Stimulated activated naive CD4-positive, alpha-beta T cell treated with Interleukin-2 at 50 U/mL for 16 hours (primary cell): ENCODE results near the gene CD160.
"Not testable (repeated sequence)": the region's sequence is repeated elsewhere in the genome, so short reads cannot be mapped to it uniquely, and the experiment has no call there.

Source experiments
- DNase-seq: peaks from one replicate; lab custom pipeline; 2025; lab: John Stamatoyannopoulos, UW

CD160 gene

DNA sequence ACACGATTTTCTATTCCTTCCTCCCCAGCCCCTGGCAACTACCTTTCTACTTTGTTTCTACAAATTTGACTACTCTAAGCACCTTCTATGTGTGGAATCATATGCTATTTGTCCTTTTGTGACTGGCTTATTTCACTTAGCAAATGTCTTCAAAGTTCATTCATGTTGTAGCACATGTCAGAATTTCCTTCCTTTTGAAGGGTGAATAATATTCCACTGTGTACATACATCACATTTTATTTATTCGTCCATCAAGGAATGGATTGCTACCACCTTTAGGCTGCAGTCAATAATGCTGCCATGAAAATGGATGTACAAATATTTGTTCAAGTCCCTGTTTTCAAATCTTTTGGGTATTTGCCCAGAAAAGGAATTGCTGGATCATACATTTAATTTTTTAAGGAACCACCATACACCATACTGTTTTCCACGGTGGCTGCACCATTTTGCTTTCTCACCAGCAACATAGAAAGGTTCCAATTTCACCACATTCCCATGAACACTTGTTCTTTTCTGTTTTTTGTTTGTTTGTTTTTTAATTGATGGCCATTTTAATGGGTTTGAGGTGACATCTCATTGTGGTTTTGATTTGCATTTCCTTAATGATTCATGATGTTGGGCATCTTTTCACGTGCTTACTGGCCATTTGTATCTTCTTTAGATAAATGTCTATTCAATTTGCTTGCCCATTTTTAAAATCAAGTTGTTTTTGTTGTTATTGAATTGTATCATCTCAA lies 8.8 kb upstream of the CD160 start:
- DNase-seq, result no peak

DNA sequence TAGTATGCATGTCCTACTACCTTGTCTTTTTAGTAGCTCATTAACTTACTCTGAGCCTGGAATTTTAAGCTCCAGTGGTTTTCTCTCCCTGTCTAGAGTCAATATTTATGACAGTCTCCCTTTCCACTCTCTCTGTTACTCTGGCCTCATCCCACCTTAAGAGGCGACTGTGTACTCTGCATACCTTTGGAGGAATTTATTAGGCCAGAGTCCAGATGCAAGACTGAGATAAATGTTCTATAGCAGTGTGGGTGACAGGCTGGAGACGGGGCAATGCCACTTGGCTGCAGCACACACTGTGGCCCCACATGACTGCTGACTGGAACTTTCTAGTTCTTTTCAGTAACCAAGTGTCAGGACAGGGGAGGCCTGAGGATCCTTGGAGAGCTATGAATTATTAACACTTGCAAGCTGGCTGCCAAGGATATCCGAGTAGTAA lies 8.1 kb upstream of the CD160 start:
- DNase-seq, result no peak

DNA sequence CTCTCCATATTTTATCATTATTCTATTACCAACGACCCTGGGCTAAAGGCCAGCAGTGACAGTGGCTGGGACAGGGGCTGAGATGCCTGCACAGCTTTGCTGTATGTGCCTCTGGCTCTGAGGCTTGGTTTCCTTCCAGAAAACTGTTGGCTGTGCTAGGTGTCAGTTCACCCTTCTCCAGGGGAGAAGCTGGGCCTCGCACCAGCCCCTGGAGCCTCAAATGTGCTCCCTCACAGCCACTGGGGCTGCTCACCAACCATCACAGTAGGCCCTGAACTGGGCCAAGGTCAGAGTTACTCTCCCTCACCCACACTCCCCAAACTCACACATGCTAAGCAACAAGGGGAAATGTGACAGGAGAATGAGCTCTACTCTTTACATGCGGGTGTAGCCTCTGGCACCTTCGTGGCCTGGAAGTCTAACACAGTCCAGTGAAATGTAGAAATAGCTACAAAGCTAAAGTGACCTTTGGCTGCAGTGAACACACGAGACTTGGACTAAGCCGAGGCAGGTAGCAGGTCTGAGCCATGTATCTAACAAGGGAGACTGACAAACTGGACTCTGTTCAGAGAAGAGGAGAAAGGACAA lies 4.7 kb upstream of the CD160 start:
- DNase-seq, result no peak

DNA sequence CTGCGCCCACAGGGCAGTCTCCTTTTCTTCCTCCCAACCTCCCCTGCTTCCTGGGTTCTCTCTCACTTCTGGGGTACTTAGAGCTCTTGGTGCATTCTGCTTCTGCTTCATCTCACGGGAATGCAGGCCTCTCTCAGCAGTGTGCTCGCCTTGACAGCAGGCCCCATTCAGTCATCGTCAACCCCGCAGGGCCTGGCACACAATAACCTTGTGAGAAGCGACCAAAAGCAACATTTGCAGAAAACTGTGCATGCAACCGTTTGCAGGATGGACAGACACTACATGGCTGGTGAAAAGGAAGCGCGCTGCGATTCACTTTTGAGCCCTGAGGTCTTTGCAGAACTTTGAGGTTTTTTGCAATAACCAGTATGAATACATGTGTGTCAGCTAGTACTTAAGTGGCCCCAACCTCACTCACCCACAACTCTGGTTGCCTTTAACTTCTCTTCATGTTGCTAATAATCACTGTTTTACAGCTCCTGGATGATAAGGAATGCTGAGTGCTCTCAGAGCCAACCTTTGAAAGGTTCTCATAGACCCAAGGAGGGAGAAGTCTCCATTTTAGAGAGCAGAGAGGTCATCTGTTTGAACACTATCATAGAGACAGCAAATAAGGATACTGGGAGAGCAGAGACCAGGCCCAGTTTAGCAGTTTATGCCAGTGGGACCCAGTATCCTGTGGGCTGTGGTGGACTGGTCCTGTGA lies 2.5 kb upstream of the CD160 start:
- no peak for DNase-seq

DNA sequence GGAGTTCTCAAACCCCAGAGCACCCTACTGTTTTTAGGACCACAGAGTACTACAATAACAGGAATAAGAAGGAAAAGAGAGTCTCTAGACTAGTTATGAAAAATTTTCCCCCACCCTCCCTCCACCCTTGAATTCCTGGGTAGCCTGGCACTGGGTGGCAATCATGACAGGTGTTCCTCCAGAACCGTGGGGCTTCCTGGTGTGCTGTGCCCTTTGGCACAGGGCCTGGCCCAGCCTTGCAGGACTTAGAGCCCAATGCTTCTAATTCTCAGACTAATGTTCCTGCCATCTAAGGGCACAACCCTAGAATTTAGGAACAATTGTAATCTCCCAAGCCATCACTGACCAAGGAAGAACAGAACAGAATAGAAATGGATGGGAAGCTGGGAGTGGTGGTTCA lies 1.5 kb upstream of the CD160 start:
- DNase-seq, result no peak

DNA sequence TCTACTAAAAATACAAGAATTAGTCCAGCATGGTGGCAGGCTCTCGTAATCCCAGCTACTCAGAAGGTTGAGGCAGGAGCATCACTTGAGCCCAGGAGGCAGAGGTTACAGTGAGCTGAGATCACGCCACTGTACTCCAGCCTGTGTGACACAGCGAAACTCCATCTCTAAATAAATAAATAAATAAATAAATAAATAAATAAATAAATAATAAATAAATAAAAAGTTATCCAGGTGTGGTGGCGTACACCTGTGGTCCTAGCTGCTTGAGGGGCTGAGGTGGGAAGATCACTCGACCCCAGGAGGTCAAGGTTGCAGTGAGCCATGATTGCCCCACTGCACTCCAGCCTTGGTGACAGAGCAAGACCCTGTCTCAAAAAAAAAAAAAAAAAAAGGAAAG lies 834 bp upstream of the CD160 start:
- DNase-seq, result not testable (repeated sequence)

DNA sequence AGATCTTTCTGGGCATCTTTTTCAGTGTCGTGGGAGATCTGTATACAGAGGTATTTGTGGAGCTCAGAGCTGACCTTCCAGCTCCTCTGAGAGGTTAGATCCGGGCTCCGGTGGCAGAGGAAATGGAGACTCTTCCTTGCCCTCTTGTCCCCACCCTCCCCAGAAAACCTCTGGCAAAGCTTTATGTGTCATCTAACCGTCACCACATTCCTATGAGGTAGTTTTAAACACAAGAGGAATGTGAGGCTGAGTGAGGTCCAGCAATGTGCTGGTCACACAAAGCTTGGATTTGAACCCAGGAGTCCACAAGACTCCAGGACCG lies 1.2 kb downstream of the CD160 start:
- DNase-seq, result no peak

DNA sequence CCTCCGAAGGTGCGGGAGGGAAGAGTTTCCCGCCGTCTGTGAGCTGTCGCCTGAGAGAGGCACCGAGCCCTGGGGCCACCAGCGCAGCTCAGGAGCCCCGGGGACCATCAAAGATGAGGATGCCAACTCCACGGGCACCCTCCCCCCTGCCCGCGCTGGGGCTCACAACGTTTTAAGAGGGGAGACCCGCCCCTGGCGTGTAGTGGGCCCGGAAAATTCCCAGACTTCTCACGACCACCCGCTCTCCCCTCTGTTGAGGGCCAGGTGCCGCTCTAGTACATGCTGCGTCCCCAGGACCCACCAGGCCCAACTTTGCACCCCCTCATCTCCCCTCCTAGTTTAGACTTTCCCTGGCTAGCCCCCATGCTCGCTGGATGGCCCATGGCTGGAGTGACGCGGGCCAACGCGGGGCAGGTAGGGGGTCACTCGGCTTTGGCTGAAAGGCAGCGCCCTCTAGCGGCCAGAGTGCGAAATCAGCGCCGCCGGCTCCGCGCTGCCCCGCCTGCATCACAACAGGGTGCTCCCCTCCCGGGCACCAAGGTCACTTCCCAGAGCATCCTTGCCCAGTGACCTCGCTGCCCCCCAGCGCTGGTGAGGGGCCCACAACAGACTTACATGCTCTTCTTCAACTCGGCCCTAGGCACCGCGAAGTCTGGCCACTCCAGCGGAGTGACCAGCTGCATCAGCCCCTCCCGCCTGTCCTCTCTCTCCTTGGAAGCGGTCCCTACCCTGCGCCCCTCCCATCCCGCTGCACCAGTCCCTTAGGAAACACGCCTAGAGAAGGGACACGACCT lies 1.8 kb downstream of the CD160 start:
- DNase-seq, result peak; percentile 53

DNA sequence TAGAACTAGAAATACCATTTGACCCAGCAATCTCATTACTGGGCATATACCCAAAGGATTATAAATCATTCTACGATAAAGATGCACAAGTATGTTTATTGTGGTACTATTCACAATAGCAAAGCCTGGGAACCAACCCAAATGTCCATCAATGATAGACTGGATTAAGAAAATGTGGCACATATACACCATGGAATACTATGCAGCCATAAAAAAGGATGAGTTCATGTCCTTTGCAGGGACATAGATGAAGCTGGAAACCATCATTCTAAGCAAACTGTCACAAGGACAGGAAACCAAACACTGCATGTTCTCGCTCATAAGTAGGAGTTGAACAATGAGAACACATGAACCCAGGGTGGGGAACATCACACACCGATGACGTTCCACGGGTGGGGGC lies 6.9 kb downstream of the CD160 start:
- DNase-seq, result not testable (repeated sequence)

DNA sequence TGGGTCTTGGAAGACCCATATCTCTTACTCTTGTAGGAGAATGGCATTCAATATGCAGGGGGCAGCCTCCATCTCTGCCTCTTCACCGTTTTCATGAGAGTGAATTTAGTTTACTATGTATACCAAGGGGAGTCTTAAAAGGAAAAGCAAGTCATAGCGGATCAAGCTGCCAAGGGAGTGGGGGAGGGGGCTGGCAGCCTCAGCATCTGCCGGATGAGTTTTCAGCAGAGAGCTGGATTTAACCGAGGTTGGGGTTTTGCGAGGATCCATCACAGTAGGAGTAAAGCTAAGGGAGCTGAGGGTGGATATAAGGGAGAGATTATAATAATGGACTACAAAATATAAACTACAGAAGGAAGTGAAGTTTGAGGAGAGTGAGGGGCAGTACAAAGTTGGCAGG lies 9.9 kb downstream of the CD160 start:
- no peak for DNase-seq

DNA sequence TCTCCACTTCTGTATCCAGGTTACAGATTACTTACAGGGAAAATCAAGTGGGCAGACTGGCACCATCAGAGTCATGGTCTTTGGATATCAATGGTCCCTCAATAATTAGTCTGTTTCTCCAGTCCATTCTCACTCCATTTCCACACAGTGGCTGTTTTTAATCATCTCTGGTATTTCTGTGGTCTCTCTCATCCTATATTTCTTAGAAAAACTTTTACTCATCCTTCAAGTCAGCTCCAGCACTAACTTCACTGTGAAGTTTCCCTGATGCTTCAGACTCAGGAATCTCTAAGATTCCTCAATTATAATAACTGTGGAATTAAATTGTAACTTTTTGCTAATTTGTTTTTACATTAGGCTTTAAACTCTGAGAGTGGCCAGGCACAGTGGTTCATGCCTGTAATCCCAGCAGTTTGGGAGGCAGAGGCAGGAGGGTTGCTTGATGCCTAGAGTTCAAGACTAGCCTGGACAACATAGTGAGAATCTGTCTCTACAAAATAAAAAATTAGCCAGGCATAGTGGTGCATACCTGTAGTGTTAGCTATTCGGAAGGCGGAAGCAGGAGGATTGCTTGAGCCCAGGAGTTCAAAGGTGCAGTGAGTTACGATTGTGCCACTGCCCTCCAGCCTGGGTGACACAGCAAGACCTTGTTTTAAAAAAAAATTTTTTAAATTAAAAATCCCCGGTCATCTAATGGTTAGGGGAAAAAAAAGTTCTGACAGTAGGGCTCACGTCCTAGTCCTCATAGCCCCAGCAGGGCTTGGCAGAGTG lies 10.6 kb downstream of the CD160 start:
- DNase-seq, result no peak

DNA sequence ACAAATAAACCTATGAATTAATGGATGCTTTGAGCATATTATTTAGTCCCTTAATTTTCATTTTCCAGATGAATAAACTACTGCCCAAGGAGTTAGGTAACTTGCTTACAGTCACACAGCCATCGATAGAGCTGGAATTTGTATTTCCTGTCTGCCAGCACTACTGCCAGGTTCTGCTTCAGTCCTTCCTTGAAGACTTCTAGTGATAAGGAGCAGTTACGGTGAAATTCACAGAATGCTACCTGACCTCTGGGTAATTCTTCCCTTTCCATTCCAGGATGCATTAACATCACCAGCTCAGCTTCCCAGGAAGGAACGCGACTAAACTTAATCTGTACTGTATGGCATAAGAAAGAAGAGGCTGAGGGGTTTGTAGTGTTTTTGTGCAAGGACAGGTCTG lies 11.2 kb downstream of the CD160 start:
- no peak for DNase-seq

DNA sequence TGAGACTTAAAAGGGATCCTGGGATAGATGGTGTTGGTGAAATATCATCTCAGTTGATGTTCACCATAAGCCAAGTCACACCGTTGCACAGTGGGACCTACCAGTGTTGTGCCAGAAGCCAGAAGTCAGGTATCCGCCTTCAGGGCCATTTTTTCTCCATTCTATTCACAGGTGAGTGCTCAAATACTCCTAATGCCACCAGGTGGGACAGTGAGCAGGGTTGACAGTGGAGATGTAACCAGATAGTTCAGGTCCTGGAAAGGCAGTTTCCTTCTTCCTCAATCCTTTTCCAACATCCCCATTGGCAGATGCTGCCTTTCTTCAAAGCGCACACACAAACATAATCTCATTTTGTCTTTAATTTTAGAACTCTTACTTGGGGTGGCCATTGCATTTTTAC lies 11.6 kb downstream of the CD160 start:
- DNase-seq, result no peak

DNA sequence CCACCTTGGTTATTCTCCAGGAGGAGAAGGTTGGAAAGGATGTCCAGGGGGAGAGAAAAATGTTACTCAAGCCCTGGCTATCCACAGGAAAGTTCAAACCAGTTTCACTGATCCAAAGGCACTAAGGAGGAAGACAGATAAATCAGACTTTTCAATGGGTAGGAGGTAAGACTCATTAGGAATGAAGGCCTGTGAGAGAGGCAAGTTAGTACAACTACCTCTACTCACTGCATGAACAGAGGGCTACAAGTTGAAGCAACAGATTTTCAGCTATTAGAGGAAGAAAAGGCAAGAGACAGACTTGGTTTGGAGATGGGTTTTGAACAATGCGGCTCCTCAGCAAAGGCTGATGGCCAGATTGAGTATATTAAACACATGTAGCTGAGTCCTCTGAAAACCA lies 16.9 kb downstream of the CD160 start:
- no peak for DNase-seq

DNA sequence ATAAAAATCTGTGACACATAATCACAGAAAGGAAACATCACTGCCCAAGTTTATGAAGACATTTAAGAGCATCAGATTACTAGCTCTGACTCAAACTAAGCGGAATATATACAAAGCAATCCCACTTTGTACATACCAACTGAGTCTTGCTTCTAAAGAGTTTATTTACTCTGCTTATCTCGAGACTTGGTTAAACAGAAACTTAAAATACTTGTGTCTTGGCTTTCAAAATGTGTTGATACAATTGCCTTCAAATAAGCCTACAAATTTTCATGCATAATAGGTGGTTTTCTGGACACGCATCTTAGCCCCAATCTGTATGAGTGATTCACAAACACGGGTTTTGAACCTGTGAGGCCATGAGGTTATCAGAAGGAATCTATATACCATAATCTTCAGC lies 21.0 kb downstream of the CD160 start:
- no peak for DNase-seq

DNA sequence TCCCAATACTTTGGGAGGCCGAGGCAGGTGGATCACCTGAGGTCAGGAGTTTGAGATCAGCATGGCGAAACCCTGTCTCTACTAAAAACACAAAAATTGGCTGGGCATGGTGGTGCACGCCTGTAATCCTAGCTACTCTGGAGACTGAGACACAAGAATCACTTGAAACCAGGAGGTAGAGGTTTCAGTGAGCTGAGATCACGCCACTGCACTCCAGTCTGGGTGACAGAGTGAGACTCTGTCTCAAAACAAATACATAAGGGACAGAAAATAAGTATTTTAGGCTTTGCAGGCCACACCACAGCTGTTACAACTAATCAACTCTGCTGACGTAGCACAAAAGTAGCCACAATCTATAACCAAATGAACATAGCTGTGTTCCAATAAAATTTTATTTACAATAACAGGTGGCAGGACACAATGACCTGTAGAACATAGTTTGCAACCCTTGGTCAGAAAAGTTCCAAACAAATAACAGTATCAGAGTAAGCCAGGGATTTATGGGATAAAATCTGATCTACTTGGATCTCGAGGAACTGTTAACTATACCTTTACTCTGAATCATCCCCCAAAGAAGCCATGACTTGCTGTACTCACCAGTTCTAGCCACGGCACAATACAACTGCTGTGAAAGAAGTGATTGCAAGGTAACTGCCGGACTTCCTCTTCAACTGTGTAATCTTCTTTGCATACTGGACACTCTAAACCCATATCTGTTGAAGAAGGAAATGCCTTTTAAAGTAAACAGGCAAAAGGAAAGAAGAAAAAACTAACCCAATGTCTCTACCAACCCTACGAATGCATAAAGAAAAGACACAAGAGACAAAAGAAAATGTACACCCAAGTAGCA lies 28.3 kb downstream of the CD160 start:
- no peak for DNase-seq

DNA sequence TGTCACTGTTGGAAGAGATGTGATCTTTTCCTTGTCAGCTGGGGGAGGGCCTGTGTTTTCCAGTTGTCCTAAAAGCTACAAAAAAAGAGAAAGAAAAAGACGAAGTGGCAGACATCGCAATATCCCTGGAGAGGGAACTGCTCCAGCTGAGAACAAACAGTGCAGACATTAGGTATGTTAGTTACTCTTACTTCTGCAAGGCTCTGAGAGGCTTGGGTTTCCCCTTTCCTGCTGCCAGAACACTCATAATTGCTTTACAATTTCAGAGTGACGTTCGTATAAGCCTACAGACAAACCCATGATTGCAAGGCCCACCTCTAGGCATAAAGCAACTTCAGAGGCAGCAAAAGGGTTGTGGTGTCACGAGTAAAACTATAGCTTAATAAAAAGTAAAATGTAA lies 31.1 kb downstream of the CD160 start:
- no peak for DNase-seq

DNA sequence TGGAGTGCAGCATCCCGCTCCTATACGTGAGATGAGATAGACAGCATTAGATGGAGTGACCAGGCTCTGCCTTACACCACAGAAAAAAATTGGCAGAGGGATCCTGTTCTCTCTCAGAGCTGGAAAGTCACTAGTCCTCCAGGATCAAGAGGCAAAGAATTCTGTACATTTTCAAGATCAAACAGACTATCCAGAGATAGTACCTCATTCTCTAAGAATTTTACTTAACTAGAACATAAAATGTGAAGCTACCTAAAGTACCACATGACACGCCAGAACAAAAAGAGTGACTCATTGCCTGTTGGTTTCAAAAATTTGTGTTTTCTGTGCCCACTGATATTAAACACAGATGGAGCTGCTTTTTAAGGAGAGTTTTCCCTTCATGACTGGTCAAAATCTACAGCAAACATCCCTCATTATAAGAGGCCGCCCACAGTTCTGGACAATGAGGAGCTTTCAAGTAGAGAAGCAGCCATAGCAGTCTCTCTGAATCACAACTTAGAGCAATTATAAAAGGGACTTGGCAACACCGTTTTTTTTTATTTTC lies 32.3 kb downstream of the CD160 start:
- DNase-seq, result no peak

DNA sequence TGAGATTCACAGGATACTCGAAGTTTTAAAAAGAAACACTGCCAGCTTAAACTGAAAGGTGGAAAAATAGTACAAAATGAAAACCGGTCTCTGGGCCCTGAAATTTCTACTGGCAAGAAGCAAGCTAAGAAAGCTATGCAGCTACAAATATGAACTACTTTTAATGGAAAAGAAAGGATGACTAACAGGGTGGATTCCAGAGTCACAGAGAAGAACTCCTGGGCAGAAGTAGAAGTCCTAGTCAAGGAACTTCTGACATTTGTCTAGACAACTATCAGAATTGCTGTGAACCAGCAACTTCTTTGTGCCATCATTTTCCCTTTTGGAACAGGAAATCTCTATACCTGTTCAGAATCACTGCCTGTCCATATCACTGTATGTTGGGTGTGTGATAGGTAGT lies 38.1 kb downstream of the CD160 start:
- no peak for DNase-seq

DNA sequence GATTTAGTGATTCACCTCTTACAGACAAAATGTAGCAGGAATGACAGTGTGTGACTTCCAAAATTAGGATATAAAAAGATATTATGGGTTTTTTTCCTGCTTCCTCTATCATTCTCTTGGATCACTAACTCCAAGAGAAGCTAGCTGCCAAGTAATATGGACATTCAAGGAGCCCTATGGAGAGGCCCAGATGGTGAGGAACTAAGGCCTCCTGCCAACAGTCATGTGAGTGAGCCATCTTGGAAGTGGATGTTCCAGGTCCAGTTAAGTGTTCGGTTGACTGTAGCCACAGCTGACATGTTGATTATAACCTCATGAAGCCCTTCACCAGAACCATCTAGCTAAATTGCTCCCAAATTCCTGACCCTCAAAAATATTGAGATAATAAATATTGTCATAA lies 38.8 kb downstream of the CD160 start:
- no peak for DNase-seq

DNA sequence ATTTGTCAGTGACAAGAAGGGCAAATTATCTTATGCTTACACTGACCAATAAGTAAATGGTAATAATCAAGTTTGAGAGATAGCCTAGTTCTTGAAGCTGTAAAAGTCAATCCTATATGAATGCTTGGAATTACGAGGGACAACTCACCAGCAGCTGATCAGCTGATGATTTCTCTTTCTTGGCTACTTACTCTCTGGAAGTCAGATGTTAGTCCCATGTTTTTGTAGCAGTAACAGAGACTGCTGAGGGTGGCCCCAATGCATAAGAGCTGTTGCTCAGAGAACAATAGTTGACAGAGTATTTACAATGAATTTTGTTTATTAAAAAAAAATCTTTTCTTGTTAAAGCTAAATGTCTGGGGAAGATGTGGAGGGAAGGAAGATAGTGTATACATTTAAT lies 39.3 kb downstream of the CD160 start:
- DNase-seq, result no peak
